Measurements from ENCODE around the gene SHISAL2A.

SHISAL2A gene

GRCh38 chr1:52621950-52622349 lies 11.0 kb upstream of the SHISAL2A start:
- Histone ChIP-seq H3K36me3 (ENCODE audit: control insufficient read depth, insufficient read depth, low read length) (no peaks in the 10 kb centered on the region), H3K4me3 (ENCODE audit: extremely low read depth, insufficient read depth, low read length, poor library complexity, severe bottlenecking) (no peak overlapping the region), H3K9me3 (ENCODE audit: control insufficient read depth, low read length) (peaks cover 3% of the 10 kb centered on the region), H3K4me1 (ENCODE audit: control insufficient read depth, insufficient read depth, low read length, poor library complexity, severe bottlenecking) (no peaks in the 10 kb centered on the region), H3K27ac (ENCODE audit: low read depth, low read length, severe bottlenecking) (no peak overlapping the region)
- WGBS, 2 experiments (ENCODE audit: insufficient coverage in 2 of 2), result 60 to 89% methylated on average over 1 of the region's 2 CpGs

GRCh38 chr1:52623812-52624211 lies 9.2 kb upstream of the SHISAL2A start:
- WGBS, 2 experiments (ENCODE audit: insufficient coverage in 2 of 2), result no CpG with 5 or more reads among the region's 3 CpGs
- Histone ChIP-seq H3K27ac (ENCODE audit: low read depth, low read length, severe bottlenecking) (no peak overlapping the region), H3K4me1 (ENCODE audit: control insufficient read depth, insufficient read depth, low read length, poor library complexity, severe bottlenecking) (no peaks in the 10 kb centered on the region), H3K36me3 (ENCODE audit: control insufficient read depth, insufficient read depth, low read length) (no peaks in the 10 kb centered on the region), H3K9me3 (ENCODE audit: control insufficient read depth, low read length) (peaks cover 3% of the 10 kb centered on the region), H3K4me3 (ENCODE audit: extremely low read depth, insufficient read depth, low read length, poor library complexity, severe bottlenecking) (no peak overlapping the region)

- peaks cover 3% of the 10 kb centered on the region for H3K4me1 ChIP-seq (ENCODE audit: control insufficient read depth, insufficient read depth, low read length, poor library complexity, severe bottlenecking)
- H3K27ac ChIP-seq (ENCODE audit: low read depth, low read length, severe bottlenecking), result no peak overlapping the region
- WGBS, 2 experiments (ENCODE audit: insufficient coverage in 2 of 2), result 100% methylated on average over 1 of the region's 2 CpGs
- peaks cover 3% of the 10 kb centered on the region for H3K9me3 ChIP-seq (ENCODE audit: control insufficient read depth, low read length)
- no peak overlapping the region for H3K4me3 ChIP-seq (ENCODE audit: extremely low read depth, insufficient read depth, low read length, poor library complexity, severe bottlenecking)
- H3K36me3 ChIP-seq (ENCODE audit: control insufficient read depth, insufficient read depth, low read length), result no peaks in the 10 kb centered on the region
Measured at GRCh38 chr1:52627028-52627427, 5.9 kb upstream of the SHISAL2A start.

- H3K36me3 ChIP-seq (ENCODE audit: control insufficient read depth, insufficient read depth, low read length), result no peaks in the 10 kb centered on the region
- H3K4me1 ChIP-seq (ENCODE audit: control insufficient read depth, insufficient read depth, low read length, poor library complexity, severe bottlenecking), result peaks cover 6% of the 10 kb centered on the region
- no peak overlapping the region for H3K4me3 ChIP-seq (ENCODE audit: extremely low read depth, insufficient read depth, low read length, poor library complexity, severe bottlenecking)
- 80 to 90% methylated on average over 5 of the region's 8 CpGs for WGBS, 2 experiments (ENCODE audit: insufficient coverage in 2 of 2)
- H3K27ac ChIP-seq (ENCODE audit: low read depth, low read length, severe bottlenecking), result no peak overlapping the region
- H3K9me3 ChIP-seq (ENCODE audit: control insufficient read depth, low read length), result peaks cover 1% of the 10 kb centered on the region
Measured at GRCh38 chr1:52628614-52629324, 4.2 kb upstream of the SHISAL2A start.

GRCh38 chr1:52629325-52629643 lies 3.7 kb upstream of the SHISAL2A start:
- 64 to 75% methylated on average over 6 to 7 of the region's 7 CpGs for WGBS, 2 experiments (ENCODE audit: insufficient coverage in 2 of 2)
- Histone ChIP-seq H3K36me3 (ENCODE audit: control insufficient read depth, insufficient read depth, low read length) (no peaks in the 10 kb centered on the region), H3K4me3 (ENCODE audit: extremely low read depth, insufficient read depth, low read length, poor library complexity, severe bottlenecking) (no peak overlapping the region), H3K4me1 (ENCODE audit: control insufficient read depth, insufficient read depth, low read length, poor library complexity, severe bottlenecking) (peaks cover 6% of the 10 kb centered on the region), H3K27ac (ENCODE audit: low read depth, low read length, severe bottlenecking) (no peak overlapping the region), H3K9me3 (ENCODE audit: control insufficient read depth, low read length) (no peaks in the 10 kb centered on the region)

GRCh38 chr1:52629667-52630066 lies 3.3 kb upstream of the SHISAL2A start:
- H3K36me3 ChIP-seq (ENCODE audit: control insufficient read depth, insufficient read depth, low read length), result no peaks in the 10 kb centered on the region
- no CpG with 5 or more reads among the region's 2 CpGs for WGBS, 2 experiments (ENCODE audit: insufficient coverage in 2 of 2)
- H3K27ac ChIP-seq (ENCODE audit: low read depth, low read length, severe bottlenecking), result no peak overlapping the region
- no peaks in the 10 kb centered on the region for H3K9me3 ChIP-seq (ENCODE audit: control insufficient read depth, low read length)
- peaks cover 6% of the 10 kb centered on the region for H3K4me1 ChIP-seq (ENCODE audit: control insufficient read depth, insufficient read depth, low read length, poor library complexity, severe bottlenecking)
- H3K4me3 ChIP-seq (ENCODE audit: extremely low read depth, insufficient read depth, low read length, poor library complexity, severe bottlenecking), result no peak overlapping the region

GRCh38 chr1:52631759-52632331 lies 1.1 kb upstream of the SHISAL2A start:
- WGBS, 2 experiments (ENCODE audit: insufficient coverage in 2 of 2), result 77 to 87% methylated on average over 4 to 5 of the region's 8 CpGs
- H3K9me3 ChIP-seq (ENCODE audit: control insufficient read depth, low read length), result no peaks in the 10 kb centered on the region
- H3K4me3 ChIP-seq (ENCODE audit: extremely low read depth, insufficient read depth, low read length, poor library complexity, severe bottlenecking), result no peak overlapping the region
- H3K36me3 ChIP-seq (ENCODE audit: control insufficient read depth, insufficient read depth, low read length), result no peaks in the 10 kb centered on the region
- no peak overlapping the region for H3K27ac ChIP-seq (ENCODE audit: low read depth, low read length, severe bottlenecking)
- peaks cover 9% of the 10 kb centered on the region for H3K4me1 ChIP-seq (ENCODE audit: control insufficient read depth, insufficient read depth, low read length, poor library complexity, severe bottlenecking)

GRCh38 chr1:52633291-52633754 lies 355 bp downstream of the SHISAL2A start:
- 9% methylated on average over 37 to 41 of the region's 52 CpGs for WGBS, 2 experiments (ENCODE audit: insufficient coverage in 2 of 2)
- Histone ChIP-seq H3K4me1 (ENCODE audit: control insufficient read depth, insufficient read depth, low read length, poor library complexity, severe bottlenecking) (peaks cover 22% of the 10 kb centered on the region), H3K9me3 (ENCODE audit: control insufficient read depth, low read length) (no peaks in the 10 kb centered on the region), H3K36me3 (ENCODE audit: control insufficient read depth, insufficient read depth, low read length) (no peaks in the 10 kb centered on the region), H3K4me3 (ENCODE audit: extremely low read depth, insufficient read depth, low read length, poor library complexity, severe bottlenecking) (peak overlapping the region; percentile 24), H3K27ac (ENCODE audit: low read depth, low read length, severe bottlenecking) (no peak overlapping the region)

GRCh38 chr1:52634111-52634510 lies 1.1 kb downstream of the SHISAL2A start:
- H3K27ac ChIP-seq (ENCODE audit: low read depth, low read length, severe bottlenecking), result no peak overlapping the region
- H3K4me3 ChIP-seq (ENCODE audit: extremely low read depth, insufficient read depth, low read length, poor library complexity, severe bottlenecking), result no peak overlapping the region
- H3K9me3 ChIP-seq (ENCODE audit: control insufficient read depth, low read length), result no peaks in the 10 kb centered on the region
- WGBS, 2 experiments (ENCODE audit: insufficient coverage in 2 of 2), result 95 to 100% methylated on average over 3 to 4 of the region's 4 CpGs
- H3K4me1 ChIP-seq (ENCODE audit: control insufficient read depth, insufficient read depth, low read length, poor library complexity, severe bottlenecking), result peaks cover 23% of the 10 kb centered on the region
- no peaks in the 10 kb centered on the region for H3K36me3 ChIP-seq (ENCODE audit: control insufficient read depth, insufficient read depth, low read length)

- WGBS, 2 experiments (ENCODE audit: insufficient coverage in 2 of 2), result 100% methylated on average over 1 of the region's 4 CpGs
- Histone ChIP-seq H3K4me3 (ENCODE audit: extremely low read depth, insufficient read depth, low read length, poor library complexity, severe bottlenecking) (no peak overlapping the region), H3K27ac (ENCODE audit: low read depth, low read length, severe bottlenecking) (no peak overlapping the region), H3K4me1 (ENCODE audit: control insufficient read depth, insufficient read depth, low read length, poor library complexity, severe bottlenecking) (peaks cover 23% of the 10 kb centered on the region), H3K36me3 (ENCODE audit: control insufficient read depth, insufficient read depth, low read length) (no peaks in the 10 kb centered on the region), H3K9me3 (ENCODE audit: control insufficient read depth, low read length) (no peaks in the 10 kb centered on the region)
Measured at GRCh38 chr1:52635321-52636089, 2.5 kb downstream of the SHISAL2A start.
